ENCODE measurements around the gene KCNN4. TPM values are rescaled to one million over a fixed set of nuclear protein-coding genes. Genes with fewer than 3 reads are reported as not detected.

The KCNN4 gene
- total and polyA plus RNA-seq, 2 donors (not counting 3 experiments of a cell fraction or from before 2014, with no cell fraction given), result 0.29 TPM; not detected in 1

- TF ChIP-seq CTCF (IDR thresholded peaks at IDR 0.05; ENCODE audit: extremely low read depth in 1 of 2, insufficient read depth in 1 of 2, low read depth in 1 of 2, low read length in 2 of 2) (no peak), FOS (IDR thresholded peaks at IDR 0.05; ENCODE audit: borderline replicate concordance, insufficient read depth, low read length) (no peak), MYC (IDR thresholded peaks at IDR 0.05; ENCODE audit: low read depth, low read length) (no peak), MAX (IDR thresholded peaks at IDR 0.05; ENCODE audit: insufficient read depth, insufficient read length) (no peak), POLR2A (IDR thresholded peaks at IDR 0.05; ENCODE audit: low read depth, low read length) (no peak), JUN (IDR thresholded peaks at IDR 0.05; ENCODE audit: borderline replicate concordance, insufficient read depth, insufficient read length, low read depth) (no peak), POLR2AphosphoS5 (IDR thresholded peaks at IDR 0.05; ENCODE audit: insufficient read depth, low read depth, low read length) (no peak), GATA2 (IDR thresholded peaks at IDR 0.05; ENCODE audit: insufficient read depth, insufficient read length, low read depth, low read length) (no peak), EZH2 (IDR thresholded peaks at IDR 0.05; ENCODE audit: borderline replicate concordance, low read depth, low read length, severe bottlenecking) (no peak)
- H3K4me1 ChIP-seq (ENCODE audit: control insufficient read depth, extremely low read depth, insufficient read depth, low read length), result peaks cover 20% of the 10 kb centered on the region
- dilution Hi-C loops (cut with MboI; ENCODE audit: extremely low pct_ligation_motif_present, low sequenced_read_pairs), result no loop called here
- no peak overlapping the region for H3K9ac ChIP-seq (replicated peaks; ENCODE audit: extremely low read depth, insufficient read depth, low read length)
- H3K27me3 ChIP-seq (ENCODE audit: control insufficient read depth in 2 of 2, insufficient read depth in 2 of 2, low read length in 2 of 2), result no peaks in the 10 kb centered on the region
- H3K4me3 ChIP-seq (replicated peaks in 1 of 3; ENCODE audit: insufficient read depth in 1 of 3, low read depth in 1 of 3, low read length in 3 of 3), result no peak overlapping the region
- H3K79me2 ChIP-seq (ENCODE audit: control insufficient read depth, insufficient read depth, low read length), result no peaks in the 10 kb centered on the region
- H2AFZ ChIP-seq (ENCODE audit: low read depth, low read length), result no peak overlapping the region
- ChIA-PET CTCF (interaction anchor here (2.3 kb wide), 1 partner anchor 38 kb away, joined by 113 read pairs; no protein-coding TSS in a partner anchor), POLR2A (interaction anchor here (0.7 kb wide), 1 partner anchor 43 kb away, joined by 4 read pairs; no protein-coding TSS in a partner anchor)
- no peak for FAIRE-seq
- no peaks in the 10 kb centered on the region for H3K9me1 ChIP-seq (replicated peaks; ENCODE audit: control insufficient read depth, extremely low read depth, insufficient read depth, low read length)
- BruUV-seq (replicated peaks), result no TSS peak
- no peak overlapping the region for H3K27ac ChIP-seq (ENCODE audit: insufficient read depth, low read depth, low read length)
- no peaks in the 10 kb centered on the region for H3K9me3 ChIP-seq (replicated peaks; ENCODE audit: control insufficient read depth, insufficient read depth, low read length)
- H4K20me1 ChIP-seq (replicated peaks; ENCODE audit: control insufficient read depth, extremely low read depth, insufficient read depth, low read length), result no peaks in the 10 kb centered on the region
- H3K4me2 ChIP-seq (ENCODE audit: insufficient read depth, low read length), result no peak overlapping the region
- intact Hi-C loops (cut with micrococcal nuclease), result no loop called here
- H3K36me3 ChIP-seq (ENCODE audit: control insufficient read depth in 2 of 2, extremely low read depth in 1 of 2, insufficient read depth in 2 of 2, low read length in 2 of 2), result no peaks in the 10 kb centered on the region
- DNase-seq (ENCODE audit: low read depth, low spot score), result no peak
These were observed 2.9 kb upstream of the KCNN4 start for GRCh38 chr19:43783636-43784035.
